ENCODE data around the gene LRTM2. TPM values are rescaled to one million over a fixed set of nuclear protein-coding genes. Genes with fewer than 3 reads are reported as not detected.

The LRTM2 gene
- total RNA-seq, 4 donors from 2014 or later = 0.26 TPM; not detected in 3

- Histone ChIP-seq H3K9me3 (no peaks in the 10 kb centered on the region), H3K36me3 (no peaks in the 10 kb centered on the region)
- WGBS = 62% methylated on average over 24 of the region's 24 CpGs
Measured at GRCh38 chr12:1839956-1840951, 19.9 kb downstream of the LRTM2 start.

DNA sequence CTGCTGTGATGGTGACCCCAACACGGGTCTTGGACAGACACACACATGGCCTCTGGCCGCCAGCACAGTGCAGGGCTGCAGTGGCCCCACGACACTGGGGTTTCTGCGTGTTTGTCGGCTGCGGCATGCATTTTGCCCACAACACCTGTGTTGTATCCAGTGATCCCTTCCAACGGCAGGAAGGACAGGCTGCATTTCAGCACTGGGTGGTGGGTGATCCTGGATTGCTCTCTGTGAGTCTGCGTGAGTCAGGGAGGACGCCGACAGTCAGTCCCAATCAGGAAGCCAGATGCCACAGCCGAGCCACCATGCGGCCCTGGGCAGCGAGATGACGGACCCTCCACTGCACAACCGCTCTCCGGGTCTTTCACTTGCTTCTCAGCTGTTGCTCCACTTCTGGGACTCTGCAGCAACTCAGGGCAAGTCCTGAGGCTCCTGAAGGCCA, 20.6 kb downstream of the LRTM2 start:
- TF ChIP-seq, protein P1, sequence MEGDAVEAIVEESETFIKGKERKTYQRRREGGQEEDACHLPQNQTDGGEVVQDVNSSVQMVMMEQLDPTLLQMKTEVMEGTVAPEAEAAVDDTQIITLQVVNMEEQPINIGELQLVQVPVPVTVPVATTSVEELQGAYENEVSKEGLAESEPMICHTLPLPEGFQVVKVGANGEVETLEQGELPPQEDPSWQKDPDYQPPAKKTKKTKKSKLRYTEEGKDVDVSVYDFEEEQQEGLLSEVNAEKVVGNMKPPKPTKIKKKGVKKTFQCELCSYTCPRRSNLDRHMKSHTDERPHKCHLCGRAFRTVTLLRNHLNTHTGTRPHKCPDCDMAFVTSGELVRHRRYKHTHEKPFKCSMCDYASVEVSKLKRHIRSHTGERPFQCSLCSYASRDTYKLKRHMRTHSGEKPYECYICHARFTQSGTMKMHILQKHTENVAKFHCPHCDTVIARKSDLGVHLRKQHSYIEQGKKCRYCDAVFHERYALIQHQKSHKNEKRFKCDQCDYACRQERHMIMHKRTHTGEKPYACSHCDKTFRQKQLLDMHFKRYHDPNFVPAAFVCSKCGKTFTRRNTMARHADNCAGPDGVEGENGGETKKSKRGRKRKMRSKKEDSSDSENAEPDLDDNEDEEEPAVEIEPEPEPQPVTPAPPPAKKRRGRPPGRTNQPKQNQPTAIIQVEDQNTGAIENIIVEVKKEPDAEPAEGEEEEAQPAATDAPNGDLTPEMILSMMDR (IDR thresholded peaks at IDR 0.05) = no peak
- no peak for TF ChIP-seq POLR2AphosphoS5 (IDR thresholded peaks at IDR 0.05)
- TF ChIP-seq EP300 (IDR thresholded peaks at IDR 0.05) = no peak
- no peak for TF ChIP-seq POLR2A (IDR thresholded peaks at IDR 0.05)
- no peak overlapping the region for H3K27ac ChIP-seq
- H3K4me3 ChIP-seq = no peak overlapping the region
- 90% methylated on average over 16 of the region's 16 CpGs for WGBS
- H3K9me3 ChIP-seq = no peaks in the 10 kb centered on the region
- DNase-seq (ENCODE audit: low spot score in 2 of 2) = peak in 1 of 2 donors; percentile 22
- no peaks in the 10 kb centered on the region for H3K4me1 ChIP-seq
- H3K27me3 ChIP-seq = peaks cover 47% of the 10 kb centered on the region
- no peaks in the 10 kb centered on the region for H3K36me3 ChIP-seq

More at GRCh38 chr12:1839956-1840951, 19.9 kb downstream of the LRTM2 start:
- Histone ChIP-seq H3K27ac (no peak overlapping the region), H3K27me3 (peaks cover 48% of the 10 kb centered on the region), H3K4me3 (no peak overlapping the region), H3K4me1 (no peaks in the 10 kb centered on the region)
- DNase-seq (ENCODE audit: low spot score in 2 of 2) = peak in 1 of 2 donors; percentile 3
- no peak for TF ChIP-seq POLR2AphosphoS5 (IDR thresholded peaks at IDR 0.05)
- TF ChIP-seq POLR2A (IDR thresholded peaks at IDR 0.05) = no peak
- TF ChIP-seq EP300 (IDR thresholded peaks at IDR 0.05) = no peak
- TF ChIP-seq, protein P1 (IDR thresholded peaks at IDR 0.05) = no peak

DNA sequence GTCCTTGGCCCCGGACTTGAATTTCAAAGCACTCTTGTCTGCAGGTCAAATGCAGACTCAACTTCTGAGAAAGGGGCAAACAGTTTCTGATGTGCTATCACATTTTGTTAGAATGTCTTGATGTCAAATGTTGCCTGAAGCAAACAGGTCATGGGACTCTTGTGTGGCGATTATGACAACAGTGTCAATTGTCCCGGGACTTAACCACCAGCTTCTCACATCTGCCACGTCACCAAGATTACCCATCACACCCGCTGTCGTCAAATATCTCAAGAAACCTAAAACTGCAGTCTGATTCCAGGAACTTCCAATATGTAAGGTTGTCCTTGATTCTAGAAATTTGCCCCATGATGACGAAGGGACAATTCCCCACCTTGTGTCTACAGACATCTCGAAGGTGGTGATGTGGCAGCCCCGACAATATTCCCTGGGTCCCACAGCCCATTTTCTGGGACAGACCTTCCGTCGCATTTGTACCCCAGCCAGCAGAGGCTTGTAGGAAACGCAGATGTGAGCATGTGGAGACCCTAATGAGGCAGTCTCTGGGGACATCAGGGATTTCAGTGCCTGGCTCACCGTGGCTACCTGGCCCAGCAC, 21.3 kb downstream of the LRTM2 start:
- Histone ChIP-seq H3K4me3 (no peak overlapping the region), H3K27ac (no peak overlapping the region), H3K9me3 (no peaks in the 10 kb centered on the region), H3K4me1 (no peaks in the 10 kb centered on the region), H3K27me3 (peaks cover 48% of the 10 kb centered on the region), H3K36me3 (no peaks in the 10 kb centered on the region)
- 82% methylated on average over 13 of the region's 13 CpGs for WGBS
- TF ChIP-seq POLR2A (IDR thresholded peaks at IDR 0.05) (no peak), EP300 (IDR thresholded peaks at IDR 0.05) (no peak)
- DNase-seq (ENCODE audit: low spot score in 2 of 2) = peak in 1 of 2 donors; percentile 16

GRCh38 chr12:1842183-1842904, 22.0 kb downstream of the LRTM2 start:
- H3K27ac ChIP-seq = no peak overlapping the region
- no peak overlapping the region for H3K4me3 ChIP-seq
- H3K9me3 ChIP-seq = no peaks in the 10 kb centered on the region
- H3K27me3 ChIP-seq = peaks cover 50% of the 10 kb centered on the region
- WGBS = 62% methylated on average over 16 of the region's 18 CpGs
- TF ChIP-seq POLR2AphosphoS5 (IDR thresholded peaks at IDR 0.05) (no peak), POLR2A (IDR thresholded peaks at IDR 0.05) (no peak), EP300 (IDR thresholded peaks at IDR 0.05) (no peak)
- TF ChIP-seq, protein P1 (IDR thresholded peaks at IDR 0.05) = no peak
- DNase-seq (ENCODE audit: low spot score in 2 of 2) = peak; percentile 51 to 74
- no peaks in the 10 kb centered on the region for H3K4me1 ChIP-seq
- H3K36me3 ChIP-seq = no peaks in the 10 kb centered on the region

DNA sequence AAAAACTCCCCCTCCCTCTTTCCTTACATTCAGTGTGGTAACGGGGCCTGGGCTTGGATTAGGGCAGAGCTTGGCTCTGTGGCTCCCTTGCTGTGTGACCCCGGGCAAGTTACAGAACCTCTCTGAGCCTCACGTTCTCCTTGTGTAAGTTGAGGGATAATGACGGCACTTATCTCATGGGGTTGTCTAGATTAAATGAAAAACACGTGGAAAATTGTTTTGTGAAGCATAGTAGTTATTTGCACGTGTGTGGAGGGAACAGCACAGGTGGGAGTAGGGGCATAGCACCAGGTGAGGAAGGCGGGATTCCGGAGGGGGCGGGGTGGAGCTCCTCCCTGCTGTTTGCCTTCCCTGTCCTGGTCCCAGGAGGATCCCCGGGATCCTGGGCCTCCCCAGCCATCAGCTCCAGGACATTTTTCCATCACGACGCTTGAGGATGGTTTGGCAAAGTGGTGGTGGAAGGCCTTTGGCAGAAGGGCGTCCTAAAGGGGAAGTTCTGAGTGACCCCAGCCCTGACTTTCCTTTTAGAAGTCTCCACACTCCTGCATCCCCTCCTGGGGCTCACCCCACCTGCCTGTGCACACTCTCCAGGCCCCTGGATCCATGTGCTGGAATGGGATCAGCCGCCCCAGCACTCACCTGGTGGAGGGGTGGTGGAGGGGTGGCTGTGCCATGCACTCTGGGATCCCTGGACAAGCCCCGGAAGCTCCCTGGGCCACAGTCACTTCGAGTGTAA, 22.7 kb downstream of the LRTM2 start:
- WGBS = 59% methylated on average over 16 of the region's 16 CpGs

More for the DNA sequence above, 22.7 kb downstream of the LRTM2 start:
- Histone ChIP-seq H3K27ac (no peak overlapping the region), H3K4me3 (no peak overlapping the region), H3K9me3 (no peaks in the 10 kb centered on the region), H3K27me3 (peaks cover 50% of the 10 kb centered on the region), H3K36me3 (no peaks in the 10 kb centered on the region), H3K4me1 (no peaks in the 10 kb centered on the region)
- DNase-seq (ENCODE audit: low spot score in 2 of 2) = peak; percentile 37 to 61
- no peak for TF ChIP-seq POLR2A (IDR thresholded peaks at IDR 0.05)
- TF ChIP-seq EP300 (IDR thresholded peaks at IDR 0.05) = no peak
- no peak for TF ChIP-seq POLR2AphosphoS5 (IDR thresholded peaks at IDR 0.05)
- TF ChIP-seq, protein P1 (IDR thresholded peaks at IDR 0.05) = no peak
